Tracheal epithelial cell (primary cell): ENCODE data around the gene MEF2C. TPM values are rescaled to one million over a fixed set of nuclear protein-coding genes. Genes with fewer than 3 reads are reported as not detected.

Source experiments
- total RNA-seq: library from RNA; depleted of rRNA; stranded (reverse); fragments of >200 nt; gene quantifications from 2 replicates; pipeline ENCODE4 v1.2.1, GENCODE V29; 2014

MEF2C gene
- 0.85 and 1.7 TPM in 2 replicates for total RNA-seq

GRCh38 chr5:88883059-88883835, at the start of gene MEF2C:
Gene MEF2C (minus strand): TSS chr5:88883184. CDS start chr5:88823788, 59,396 bp downstream.

